ENCODE data around the gene WNT1. TPM values are rescaled to one million over a fixed set of nuclear protein-coding genes. Genes with fewer than 3 reads are reported as not detected.

WNT1 gene
- not detected for total RNA-seq

DNA sequence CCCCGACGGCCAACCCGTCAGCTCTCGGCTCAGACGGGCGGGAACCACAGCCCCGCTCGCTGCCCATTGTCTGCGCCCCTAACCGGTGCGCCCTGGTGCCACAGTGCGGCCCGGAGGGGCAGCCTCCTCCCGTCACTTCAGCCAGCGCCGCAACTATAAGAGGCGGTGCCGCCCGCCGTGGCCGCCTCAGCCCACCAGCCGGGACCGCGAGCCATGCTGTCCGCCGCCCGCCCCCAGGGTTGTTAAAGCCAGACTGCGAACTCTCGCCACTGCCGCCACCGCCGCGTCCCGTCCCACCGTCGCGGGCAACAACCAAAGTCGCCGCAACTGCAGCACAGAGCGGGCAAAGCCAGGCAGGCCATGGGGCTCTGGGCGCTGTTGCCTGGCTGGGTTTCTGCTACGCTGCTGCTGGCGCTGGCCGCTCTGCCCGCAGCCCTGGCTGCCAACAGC, at the start of gene WNT1:
Gene WNT1, plus strand, starts transcription at position 32 of the 450 bp plus-strand sequence. Its CDS starts 329 bp downstream, at position 361.
- no peak for DNase-seq
- TF ChIP-seq, protein P1, sequence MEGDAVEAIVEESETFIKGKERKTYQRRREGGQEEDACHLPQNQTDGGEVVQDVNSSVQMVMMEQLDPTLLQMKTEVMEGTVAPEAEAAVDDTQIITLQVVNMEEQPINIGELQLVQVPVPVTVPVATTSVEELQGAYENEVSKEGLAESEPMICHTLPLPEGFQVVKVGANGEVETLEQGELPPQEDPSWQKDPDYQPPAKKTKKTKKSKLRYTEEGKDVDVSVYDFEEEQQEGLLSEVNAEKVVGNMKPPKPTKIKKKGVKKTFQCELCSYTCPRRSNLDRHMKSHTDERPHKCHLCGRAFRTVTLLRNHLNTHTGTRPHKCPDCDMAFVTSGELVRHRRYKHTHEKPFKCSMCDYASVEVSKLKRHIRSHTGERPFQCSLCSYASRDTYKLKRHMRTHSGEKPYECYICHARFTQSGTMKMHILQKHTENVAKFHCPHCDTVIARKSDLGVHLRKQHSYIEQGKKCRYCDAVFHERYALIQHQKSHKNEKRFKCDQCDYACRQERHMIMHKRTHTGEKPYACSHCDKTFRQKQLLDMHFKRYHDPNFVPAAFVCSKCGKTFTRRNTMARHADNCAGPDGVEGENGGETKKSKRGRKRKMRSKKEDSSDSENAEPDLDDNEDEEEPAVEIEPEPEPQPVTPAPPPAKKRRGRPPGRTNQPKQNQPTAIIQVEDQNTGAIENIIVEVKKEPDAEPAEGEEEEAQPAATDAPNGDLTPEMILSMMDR (IDR thresholded peaks at IDR 0.05): no peak
- no peak for TF ChIP-seq POLR2A (IDR thresholded peaks at IDR 0.05)
- peaks cover 28 to 50% of the 10 kb centered on the region in 2 donors for H3K27me3 ChIP-seq
- H3K36me3 ChIP-seq: no peaks in the 10 kb centered on the region
- H3K4me1 ChIP-seq: peaks cover 0 to 36% of the 10 kb centered on the region in 2 donors
- intact Hi-C loops (cut with DNase I; ENCODE audit: low total_unique reads): no loop called here
- H3K9me3 ChIP-seq: no peaks in the 10 kb centered on the region
- no peak within 1 kb of the TSS for H3K27ac ChIP-seq
- H3K4me3 ChIP-seq: no peak within 1 kb of the TSS

DNA sequence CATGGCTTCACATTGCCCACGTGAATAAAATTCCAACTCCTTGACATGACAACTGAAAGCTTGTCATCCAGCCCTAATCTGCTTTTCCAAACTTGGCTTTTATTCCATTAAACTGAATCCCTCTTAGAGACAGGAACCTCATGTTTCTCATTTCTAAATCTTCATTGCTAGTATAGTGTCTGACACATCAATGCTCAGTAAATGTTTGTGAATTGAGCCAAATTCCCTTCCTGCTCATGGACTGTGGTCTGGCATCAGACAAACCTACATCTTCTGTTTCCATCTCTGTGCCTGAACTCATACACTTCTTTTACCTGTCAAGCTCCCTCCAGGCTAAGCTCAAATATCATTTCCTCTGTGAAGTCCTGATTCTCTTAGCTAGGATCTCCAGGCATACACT, 48.6 kb upstream of the WNT1 start:
- no peak for DNase-seq
- intact Hi-C loops (cut with DNase I; ENCODE audit: low total_unique reads): no loop called here
- no peak overlapping the region for H3K27ac ChIP-seq
- H3K4me1 ChIP-seq: no peaks in the 10 kb centered on the region
- TF ChIP-seq POLR2A (IDR thresholded peaks at IDR 0.05): no peak
- TF ChIP-seq, protein P1 (IDR thresholded peaks at IDR 0.05): no peak
- H3K27me3 ChIP-seq: no peaks in the 10 kb centered on the region
- no peak overlapping the region for H3K4me3 ChIP-seq
- no peaks in the 10 kb centered on the region for H3K9me3 ChIP-seq
- no peaks in the 10 kb centered on the region for H3K36me3 ChIP-seq

DNA sequence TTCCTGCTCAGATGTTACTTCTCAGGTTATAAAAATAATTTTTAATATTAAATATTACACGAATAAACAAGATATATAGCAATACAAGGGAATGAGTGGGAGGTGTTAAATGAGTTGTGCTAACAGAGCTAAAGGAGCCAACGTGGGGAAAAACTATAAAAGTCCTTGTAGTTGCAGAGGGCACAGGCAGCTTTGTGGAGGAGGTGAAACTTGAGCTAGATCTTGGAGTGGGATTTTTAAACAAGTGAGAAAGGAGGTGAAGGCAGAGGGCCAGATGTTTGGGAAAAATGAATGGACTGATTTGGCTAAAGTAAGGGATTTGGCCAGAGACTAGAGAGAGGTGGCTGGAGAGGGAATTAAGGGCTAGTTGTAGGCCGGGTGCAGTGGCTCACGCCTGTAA, 47.6 kb upstream of the WNT1 start:
- Histone ChIP-seq H3K27ac (no peak overlapping the region), H3K4me3 (no peak overlapping the region), H3K27me3 (no peaks in the 10 kb centered on the region), H3K9me3 (no peaks in the 10 kb centered on the region), H3K4me1 (no peaks in the 10 kb centered on the region), H3K36me3 (no peaks in the 10 kb centered on the region)
- DNase-seq: no peak
- TF ChIP-seq, protein P1 (IDR thresholded peaks at IDR 0.05): no peak
- no peak for TF ChIP-seq POLR2A (IDR thresholded peaks at IDR 0.05)
- intact Hi-C loops (cut with DNase I; ENCODE audit: low total_unique reads): no loop called here

DNA sequence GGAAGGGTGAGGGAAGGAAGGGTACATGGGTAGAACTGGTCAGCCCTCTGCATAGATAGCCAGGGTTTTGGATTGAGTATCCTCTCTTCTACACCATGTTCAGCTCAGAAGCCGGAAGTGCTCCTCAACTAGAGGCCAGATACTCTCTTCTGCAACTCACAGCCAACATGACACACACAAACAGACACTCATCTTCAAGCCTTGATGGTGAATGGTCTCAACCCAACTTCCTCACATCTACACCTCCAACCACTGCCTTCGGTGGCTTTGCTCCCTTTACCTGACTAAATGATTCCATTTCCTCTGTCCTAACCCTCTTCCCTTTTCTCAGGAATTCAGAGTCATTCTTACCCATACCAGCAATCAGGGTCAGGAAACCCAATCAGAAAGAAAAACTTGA, 45.2 kb upstream of the WNT1 start:
- Histone ChIP-seq H3K9me3 (no peaks in the 10 kb centered on the region), H3K27me3 (no peaks in the 10 kb centered on the region), H3K4me1 (no peaks in the 10 kb centered on the region), H3K27ac (no peak overlapping the region), H3K36me3 (no peaks in the 10 kb centered on the region), H3K4me3 (no peak overlapping the region)
- intact Hi-C loops (cut with DNase I; ENCODE audit: low total_unique reads): no loop called here
- TF ChIP-seq POLR2A (IDR thresholded peaks at IDR 0.05): no peak
- no peak for DNase-seq

DNA sequence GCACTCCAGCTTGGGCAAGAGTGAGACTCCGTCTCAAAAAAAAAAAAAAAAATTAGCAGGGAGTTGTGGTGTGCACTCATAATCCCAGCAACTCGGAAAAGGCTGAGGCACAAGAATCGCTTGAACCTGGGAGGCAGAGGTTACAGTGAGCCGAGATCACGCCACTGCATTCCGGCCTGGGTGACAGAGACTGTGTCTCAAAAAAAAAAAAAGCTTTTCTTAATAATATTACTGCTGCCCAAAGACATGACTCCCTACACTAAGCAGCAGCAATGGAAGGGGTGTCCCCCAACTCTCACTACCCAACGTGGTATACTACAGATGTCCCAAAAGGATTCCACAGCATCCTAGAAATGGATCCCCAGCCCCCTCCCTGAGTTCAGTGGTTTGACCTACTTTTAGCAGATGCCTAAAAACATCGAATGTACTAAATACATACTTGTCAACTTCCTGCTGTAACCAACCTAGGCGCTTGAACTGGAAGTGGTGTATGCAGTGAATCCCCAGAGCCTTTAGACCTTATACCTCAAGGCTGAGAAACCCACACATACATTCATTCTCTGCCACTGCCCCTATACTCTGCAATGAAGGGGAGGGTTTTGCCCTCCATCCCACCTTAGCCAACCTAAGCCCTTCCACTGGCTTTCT, 44.3 kb upstream of the WNT1 start:
- H3K36me3 ChIP-seq: no peaks in the 10 kb centered on the region
- intact Hi-C loops (cut with DNase I; ENCODE audit: low total_unique reads): no loop called here
- TF ChIP-seq, protein P1 (IDR thresholded peaks at IDR 0.05): no peak
- no peak for TF ChIP-seq POLR2A (IDR thresholded peaks at IDR 0.05)

More for the DNA sequence above, 44.3 kb upstream of the WNT1 start:
- no peaks in the 10 kb centered on the region for H3K27me3 ChIP-seq
- H3K27ac ChIP-seq: no peak overlapping the region
- H3K4me1 ChIP-seq: no peaks in the 10 kb centered on the region
- DNase-seq: no peak
- no peaks in the 10 kb centered on the region for H3K9me3 ChIP-seq
- no peak overlapping the region for H3K4me3 ChIP-seq
